ENCODE data around the gene KDM6B. TPM values are rescaled to one million over a fixed set of nuclear protein-coding genes. Genes with fewer than 3 reads are reported as not detected.

KDM6B gene
- total RNA-seq, 2 donors from 2014 or later, result 7.5 to 20.1 TPM

- Histone ChIP-seq H3K36me3 (replicated peaks in 1 of 2; ENCODE audit: insufficient read depth in 1 of 2, low read depth in 2 of 2) (peaks cover 0 to 3% of the 10 kb centered on the region in 2 donors), H3K27ac (no peak overlapping the region), H3K9me3 (no peaks in the 10 kb centered on the region), H3K27me3 (no peaks in the 10 kb centered on the region), H3K4me3 (no peak overlapping the region), H3K4me1 (peaks cover 34% of the 10 kb centered on the region)
- TF ChIP-seq POLR2A (IDR thresholded peaks at IDR 0.05), result no peak
- no peak for TF ChIP-seq CTCF (IDR thresholded peaks at IDR 0.05)
- ATAC-seq (no peak), DNase-seq (no peak)
- intact Hi-C loops (cut with DNase I), result no loop called here
- WGBS, 2 donors, result 84 to 90% methylated on average over 34 of the region's 51 CpGs
These were observed 19.1 kb downstream of the KDM6B start for GRCh38 chr17:7852919-7853690.

GRCh38 chr17:7853691-7854038, 19.6 kb downstream of the KDM6B start:
- Histone ChIP-seq H3K27me3 (no peaks in the 10 kb centered on the region), H3K36me3 (replicated peaks in 1 of 2; ENCODE audit: insufficient read depth in 1 of 2, low read depth in 2 of 2) (peaks cover 0 to 3% of the 10 kb centered on the region in 2 donors), H3K4me1 (peaks cover 40% of the 10 kb centered on the region), H3K9me3 (no peaks in the 10 kb centered on the region), H3K4me3 (no peak overlapping the region), H3K27ac (no peak overlapping the region)
- no peak for ATAC-seq
- intact Hi-C loops (cut with DNase I), result no loop called here
- 80 to 89% methylated on average over 21 of the region's 21 CpGs for WGBS, 2 donors
- TF ChIP-seq CTCF (IDR thresholded peaks at IDR 0.05), result no peak
- TF ChIP-seq POLR2A (IDR thresholded peaks at IDR 0.05), result no peak
- no peak for DNase-seq

- intact Hi-C loops (cut with DNase I), result no loop called here
- Histone ChIP-seq H3K36me3 (replicated peaks in 1 of 2; ENCODE audit: insufficient read depth in 1 of 2, low read depth in 2 of 2) (peaks cover 0 to 3% of the 10 kb centered on the region in 2 donors), H3K4me1 (peaks cover 46% of the 10 kb centered on the region), H3K4me3 (no peak overlapping the region), H3K9me3 (no peaks in the 10 kb centered on the region), H3K27ac (peak overlapping the region in 1 of 4 donors; percentile 96), H3K27me3 (no peaks in the 10 kb centered on the region)
- ATAC-seq (no peak), DNase-seq (peak in 1 of 4 donors; percentile 24)
- WGBS, 2 donors, result 74 to 79% methylated on average over 31 of the region's 31 CpGs
- TF ChIP-seq POLR2A (IDR thresholded peaks at IDR 0.05) (no peak), CTCF (IDR thresholded peaks at IDR 0.05) (no peak)
These were observed 20.2 kb downstream of the KDM6B start for GRCh38 chr17:7854078-7854777.

GRCh38 chr17:7854851-7855659, 21.0 kb downstream of the KDM6B start, which contains the start of gene TMEM88:
Gene TMEM88 (plus strand): TSS chr17:7855066. CDS start chr17:7855075, 9 bp downstream.
- peak in 1 of 4 donors; percentile 24 for DNase-seq
- intact Hi-C loops (cut with DNase I), result loop anchor here (5.0 kb wide), 1 partner anchor 33 kb away; no protein-coding TSS in a partner anchor
- TF ChIP-seq CTCF (IDR thresholded peaks at IDR 0.05) (no peak), POLR2A (IDR thresholded peaks at IDR 0.05) (peak in 1 of 3 donors; percentile 28)
- no peak for ATAC-seq
- WGBS, 2 donors, result 71 to 80% methylated on average over 52 to 57 of the region's 57 CpGs
- peaks cover 49% of the 10 kb centered on the region for H3K4me1 ChIP-seq
- H3K27me3 ChIP-seq, result no peaks in the 10 kb centered on the region
- no peaks in the 10 kb centered on the region for H3K9me3 ChIP-seq
- H3K36me3 ChIP-seq (replicated peaks in 1 of 2; ENCODE audit: insufficient read depth in 1 of 2, low read depth in 2 of 2), result no peaks in the 10 kb centered on the region
- H3K4me3 ChIP-seq, result no peak within 1 kb of the TSS
- H3K27ac ChIP-seq, result peak within 1 kb of the TSS in 3 of 4 donors; percentile 82 to 96 (median 93)
